Left ventricle myocardium superior (tissue), 1 donor: ENCODE results near the gene GORASP2. TPM values are rescaled to one million over a fixed set of nuclear protein-coding genes. Genes with fewer than 3 reads are reported as not detected.

Experiments used
- ATAC-seq: fragments of 200-7000 bp; cut with Tn5 transposase; one replicate; pipeline ENCODE4 v1.9.1; 2020; ENCODE audit warnings: mild to moderate bottlenecking, moderate library complexity
- DNase-seq: peaks from one replicate; pipeline ENCODE4 v3.0.0-alpha.2; 2020
- intact Hi-C: fragments of 100-400 bp; cut with micrococcal nuclease; formaldehyde crosslinking; loops from one replicate; pipeline ENCODE4 v1.11.0; 2022
- total RNA-seq: library from RNA; stranded (reverse); fragmentation: NEBNext Ultra II Directional; extraction: Animal tissue kit (Norgen Biotek cat#: 25700); gene quantifications from one replicate; pipeline ENCODE4 v1.2.1, GENCODE V29; 2021
- donor health status: DM: no; HTN: yes; CAD: no; lungs with severe emphysema.

GORASP2 gene
- total RNA-seq, 1 donor from 2014 or later, result 59.0 TPM

- DNase-seq, result no peak
- intact Hi-C loops, result no loop called here
- no peak for ATAC-seq
Observed at GRCh38 chr2:170984079-170984478, 55.0 kb downstream of the GORASP2 start.

GRCh38 chr2:170985407-170985806 is 56.4 kb downstream of the GORASP2 start:
- ATAC-seq (no peak), DNase-seq (no peak)
- intact Hi-C loops, result no loop called here

GRCh38 chr2:170986566-170987258 is 57.7 kb downstream of the GORASP2 start:
- intact Hi-C loops, result no loop called here
- ATAC-seq, result no peak
- DNase-seq, result no peak

- ATAC-seq (no peak), DNase-seq (no peak)
- intact Hi-C loops, result no loop called here
Observed at GRCh38 chr2:170991398-170992182, 62.5 kb downstream of the GORASP2 start.

- DNase-seq, result no peak
- intact Hi-C loops, result no loop called here
- no peak for ATAC-seq
Observed at GRCh38 chr2:170996316-170996715, 67.3 kb downstream of the GORASP2 start.

- no peak for ATAC-seq
- DNase-seq, result no peak
- intact Hi-C loops, result no loop called here
Observed at GRCh38 chr2:170997893-170998597, 69.0 kb downstream of the GORASP2 start.

GRCh38 chr2:170999654-171000053 is 70.6 kb downstream of the GORASP2 start:
- DNase-seq (no peak), ATAC-seq (no peak)
- intact Hi-C loops, result no loop called here

GRCh38 chr2:171004363-171004762 is 75.3 kb downstream of the GORASP2 start:
- DNase-seq, result no peak
- no peak for ATAC-seq
- intact Hi-C loops, result no loop called here

- intact Hi-C loops, result no loop called here
- ATAC-seq (no peak), DNase-seq (no peak)
Observed at GRCh38 chr2:171004833-171005232, 75.8 kb downstream of the GORASP2 start.

GRCh38 chr2:171008550-171009205 is 79.6 kb downstream of the GORASP2 start:
- DNase-seq (no peak), ATAC-seq (no peak)
- intact Hi-C loops, result no loop called here

- ATAC-seq, result no peak
Observed at GRCh38 chr2:171009386-171009785, 80.3 kb downstream of the GORASP2 start.

GRCh38 chr2:171013851-171014250 is 84.8 kb downstream of the GORASP2 start:
- DNase-seq (no peak), ATAC-seq (no peak)
- intact Hi-C loops, result no loop called here

More at GRCh38 chr2:171009386-171009785, 80.3 kb downstream of the GORASP2 start:
- no peak for DNase-seq
- intact Hi-C loops, result no loop called here

GRCh38 chr2:171016125-171016524 is 87.1 kb downstream of the GORASP2 start:
- ATAC-seq (no peak), DNase-seq (no peak)
- intact Hi-C loops, result no loop called here

Other genes starting within 250 kb of the GORASP2 start
- 0.12 TPM for gene SP5, start 213.9 kb upstream of the GORASP2 start, total RNA-seq
- gene ERICH2, start 158.9 kb upstream of the GORASP2 start, total RNA-seq, result 1.2 TPM
- gene GAD1, start 112.4 kb upstream of the GORASP2 start, total RNA-seq, result not detected
- gene TLK1, start 231.6 kb downstream of the GORASP2 start, total RNA-seq, result 29.6 TPM